Breast epithelium (tissue), 3 donors: Measurements from ENCODE around the gene KRTAP5-9.

Experiments used
- POLR2A ChIP-seq: fragments of 450-650 bp; IDR thresholded peaks from one replicate; pipeline ENCODE4 v1.6.1; 2016; ENCODE audit warnings: antibody characterized with exemption, mild to moderate bottlenecking, moderate library complexity
- POLR2AphosphoS5 ChIP-seq, 3 donors: sonication (generic); formaldehyde crosslinking; IDR thresholded peaks; one replicate each; pipeline ENCODE4 v1.6.1; 2017; ENCODE audit warnings: antibody characterized with exemption in 3 of 3
- TF ChIP-seq, protein P1 (sequence below), 3 donors: fragments of 450-650 bp; IDR thresholded peaks; one replicate each; pipeline ENCODE4 v1.5.1; 2016 to 2017; ENCODE audit warnings: antibody characterized with exemption in 3 of 3, mild to moderate bottlenecking in 3 of 3, moderate library complexity in 3 of 3

- TF ChIP-seq POLR2A: no peak
- TF ChIP-seq, protein P1, sequence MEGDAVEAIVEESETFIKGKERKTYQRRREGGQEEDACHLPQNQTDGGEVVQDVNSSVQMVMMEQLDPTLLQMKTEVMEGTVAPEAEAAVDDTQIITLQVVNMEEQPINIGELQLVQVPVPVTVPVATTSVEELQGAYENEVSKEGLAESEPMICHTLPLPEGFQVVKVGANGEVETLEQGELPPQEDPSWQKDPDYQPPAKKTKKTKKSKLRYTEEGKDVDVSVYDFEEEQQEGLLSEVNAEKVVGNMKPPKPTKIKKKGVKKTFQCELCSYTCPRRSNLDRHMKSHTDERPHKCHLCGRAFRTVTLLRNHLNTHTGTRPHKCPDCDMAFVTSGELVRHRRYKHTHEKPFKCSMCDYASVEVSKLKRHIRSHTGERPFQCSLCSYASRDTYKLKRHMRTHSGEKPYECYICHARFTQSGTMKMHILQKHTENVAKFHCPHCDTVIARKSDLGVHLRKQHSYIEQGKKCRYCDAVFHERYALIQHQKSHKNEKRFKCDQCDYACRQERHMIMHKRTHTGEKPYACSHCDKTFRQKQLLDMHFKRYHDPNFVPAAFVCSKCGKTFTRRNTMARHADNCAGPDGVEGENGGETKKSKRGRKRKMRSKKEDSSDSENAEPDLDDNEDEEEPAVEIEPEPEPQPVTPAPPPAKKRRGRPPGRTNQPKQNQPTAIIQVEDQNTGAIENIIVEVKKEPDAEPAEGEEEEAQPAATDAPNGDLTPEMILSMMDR (IDR thresholded peaks at IDR 0.05): peak; percentile 50 to 69 (median 61)
- TF ChIP-seq POLR2AphosphoS5 (IDR thresholded peaks at IDR 0.05): no peak
These were observed 32.1 kb downstream of the KRTAP5-9 start for GRCh38 chr11:71580057-71581003.
